GM21576 (cell line): ENCODE measurements around the gene BCAR3.

Experiments
- ATAC-seq: cut with Tn5 transposase; IDR thresholded peaks from one replicate; pipeline ENCODE4 v1.9.1; 2021; ENCODE audit warnings: mild to moderate bottlenecking, moderate library complexity; ENCODE audit not compliant: unreplicated experiment

Gene BCAR3

DNA sequence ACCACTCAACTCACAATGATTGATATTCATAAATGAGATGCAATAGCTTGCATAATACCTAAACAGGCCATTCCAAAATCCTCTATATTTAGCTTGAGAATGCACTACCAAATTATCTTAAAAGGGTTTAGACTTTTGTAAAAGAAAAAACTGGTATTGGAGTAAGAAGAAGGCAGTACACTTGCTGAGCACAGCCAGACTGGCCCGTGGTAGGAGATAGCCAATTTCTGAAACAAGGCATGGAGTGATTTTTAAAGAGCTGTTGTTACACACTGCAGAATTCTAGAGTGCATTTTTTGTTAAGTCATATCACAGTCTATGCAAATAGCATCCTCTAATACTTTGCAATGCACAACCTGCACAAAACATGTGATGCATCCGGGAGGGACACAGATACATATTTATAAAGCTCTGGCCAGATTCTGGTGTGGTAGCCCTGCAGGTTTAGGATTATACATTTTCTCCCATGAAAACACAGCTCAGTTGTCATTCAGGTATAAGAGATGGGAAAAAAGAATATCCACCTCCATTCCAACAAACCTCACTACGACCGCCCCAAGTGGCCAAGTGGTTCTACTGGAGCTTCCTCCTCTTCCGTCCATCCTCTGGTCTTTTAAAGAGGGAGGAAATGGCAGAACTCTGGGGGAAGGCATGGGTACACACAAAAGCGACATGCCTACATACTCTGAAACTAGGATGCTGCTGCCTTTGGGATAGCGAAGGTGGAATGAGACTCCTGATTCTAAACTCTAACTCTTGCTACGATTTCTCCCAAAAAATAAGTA, 40.8 kb downstream of the BCAR3 start:
- no peak for ATAC-seq

GRCh38 chr1:93638981-93639380, 42.7 kb downstream of the BCAR3 start:
- ATAC-seq, result no peak

- no peak for ATAC-seq
Measured at GRCh38 chr1:93638307-93638847, 43.3 kb downstream of the BCAR3 start.

- ATAC-seq, result no peak
Measured at GRCh38 chr1:93636712-93637111, 44.9 kb downstream of the BCAR3 start.

DNA sequence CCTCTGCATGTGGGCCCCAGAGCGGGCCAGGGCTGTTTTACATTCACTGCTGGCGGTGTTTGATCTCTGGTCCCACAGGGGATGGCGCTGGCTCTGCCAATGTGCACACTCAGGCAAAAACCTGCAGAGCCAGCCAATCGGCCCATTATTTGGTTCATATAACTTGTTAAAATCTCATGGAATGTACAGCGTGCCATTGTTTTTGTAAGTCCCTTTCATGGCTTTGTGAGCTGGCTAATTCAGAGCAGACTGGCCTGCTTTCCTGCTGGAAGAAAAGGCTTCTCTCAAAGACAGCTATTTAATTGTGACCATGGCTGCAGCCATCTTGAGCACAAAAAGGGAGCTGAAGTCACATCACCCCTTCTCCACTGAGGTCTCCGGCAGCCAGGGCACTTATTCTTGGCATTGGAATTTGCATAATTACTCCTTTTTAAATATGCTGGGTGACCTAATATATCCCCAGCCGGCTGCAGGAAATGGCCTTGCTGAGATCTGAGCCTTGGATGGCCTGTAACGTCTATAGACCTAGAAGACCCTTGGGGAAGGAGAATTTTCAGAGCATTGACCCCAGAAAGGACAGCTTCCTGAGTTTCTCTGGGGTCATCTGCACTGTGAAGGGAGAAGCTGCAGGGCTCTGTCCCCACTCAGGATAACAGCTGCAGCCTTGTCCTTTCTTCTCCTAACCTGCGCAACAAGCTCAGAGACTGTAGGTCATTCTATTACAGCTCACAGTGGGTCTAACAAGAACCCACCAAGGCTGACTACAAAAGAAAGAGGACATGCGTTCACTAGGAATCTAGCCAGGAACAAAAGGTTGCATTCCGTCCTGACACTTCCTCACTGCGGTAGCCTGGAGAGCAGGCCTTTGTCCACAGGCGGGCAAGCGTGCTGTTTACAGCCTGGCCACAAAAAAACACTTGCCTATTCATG, 45.8 kb downstream of the BCAR3 start:
- no peak for ATAC-seq

DNA sequence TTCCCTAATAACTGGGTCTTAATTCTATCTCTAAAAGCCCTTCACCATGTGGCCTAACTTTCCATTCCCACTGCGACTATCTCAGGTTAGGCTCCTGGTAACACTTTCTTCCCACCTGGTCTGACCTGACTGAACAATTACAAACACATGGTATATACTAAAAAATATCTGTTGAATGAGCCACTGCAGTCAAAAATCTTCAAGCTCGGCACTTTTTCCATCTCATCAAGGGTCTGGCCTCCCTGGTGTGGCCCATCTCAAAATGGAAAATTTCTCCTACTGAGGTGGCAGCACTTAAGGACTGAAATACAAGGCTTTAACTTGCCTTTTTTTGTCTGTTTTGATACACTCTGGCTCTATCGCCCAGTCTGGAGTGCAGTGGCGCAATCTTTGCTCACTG, 48.3 kb downstream of the BCAR3 start:
- ATAC-seq, result no peak

DNA sequence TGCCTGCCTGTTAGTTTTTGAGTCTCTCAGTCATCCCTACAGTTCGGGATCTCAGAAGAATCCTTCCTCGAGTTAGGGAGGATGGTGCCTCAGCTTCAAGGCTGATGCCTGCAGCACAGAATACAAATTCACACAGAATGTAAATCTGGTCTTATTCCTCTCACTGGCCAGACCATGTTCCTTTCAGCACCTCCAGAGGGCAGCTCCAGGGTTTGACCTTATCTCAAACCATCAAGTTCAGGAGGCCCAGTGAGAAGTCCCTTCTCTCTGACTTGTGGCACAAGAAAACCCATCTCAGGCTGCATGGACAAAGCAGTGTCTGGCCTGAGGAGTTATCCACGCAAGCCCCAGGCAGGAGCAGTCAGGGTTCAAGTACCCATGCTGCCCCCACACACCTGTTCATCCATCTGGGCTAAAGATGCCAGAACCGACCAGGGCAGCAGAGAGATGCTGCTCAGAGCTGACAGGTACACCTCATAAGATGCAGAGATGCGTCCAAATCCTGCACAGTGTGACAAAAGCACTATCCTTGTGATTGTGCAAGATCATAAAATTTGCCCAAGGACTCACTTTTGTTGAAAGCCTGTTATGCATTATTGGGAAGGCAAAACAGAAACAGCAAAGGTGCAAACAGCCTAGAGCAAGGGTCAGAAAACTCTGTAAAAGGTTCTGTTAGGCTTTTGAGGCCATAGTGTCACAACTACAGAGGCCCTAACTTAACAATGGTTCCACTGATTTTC, 49.8 kb downstream of the BCAR3 start:
- no peak for ATAC-seq

- ATAC-seq, result no peak
Measured at GRCh38 chr1:93630168-93630567, 51.5 kb downstream of the BCAR3 start.

DNA sequence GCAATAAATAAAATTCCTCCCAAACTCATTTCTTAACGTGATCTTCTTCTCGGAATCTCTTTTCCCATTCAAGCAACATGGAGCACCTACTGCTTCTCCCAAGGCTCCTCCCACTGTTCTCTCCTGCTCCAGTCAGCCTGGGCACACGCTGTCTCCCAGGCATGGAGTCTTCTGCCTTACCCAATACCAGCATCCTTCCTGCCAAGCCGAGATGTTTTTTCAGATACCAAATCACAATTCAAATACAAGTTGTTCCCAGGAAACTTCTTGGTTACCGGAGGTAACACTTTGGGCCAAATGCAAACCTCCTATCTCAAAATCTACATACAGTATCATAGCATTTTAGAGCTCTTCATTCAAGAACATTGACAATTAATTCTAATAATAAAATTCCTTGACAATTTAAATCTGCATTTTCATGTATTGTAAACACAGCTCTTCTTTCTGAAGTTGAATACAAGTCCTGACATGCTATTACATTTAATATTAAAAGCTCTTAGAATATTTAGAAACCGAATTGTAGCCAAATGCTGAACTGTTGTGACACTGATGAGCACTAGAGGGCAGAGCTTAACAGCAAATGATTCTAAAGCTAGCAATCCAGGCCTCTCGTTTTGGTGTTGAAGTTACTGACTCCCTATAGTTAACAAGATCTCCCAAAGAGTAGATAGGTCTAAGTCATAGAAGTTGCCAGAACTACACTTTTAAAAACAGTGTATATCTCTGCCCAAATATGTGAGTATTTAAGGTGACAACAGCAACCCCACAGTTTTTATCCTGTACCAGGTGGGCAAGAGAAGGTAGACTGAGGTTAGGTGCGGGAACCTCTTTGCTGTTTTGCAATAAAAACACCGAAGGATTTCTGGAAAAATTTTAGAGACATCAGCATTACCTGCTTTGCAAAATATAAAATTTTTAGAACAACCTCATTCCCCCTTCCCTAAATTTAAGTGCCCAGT, 52.3 kb downstream of the BCAR3 start:
- no peak for ATAC-seq

- ATAC-seq, result no peak
Measured at GRCh38 chr1:93628681-93629080, 53.0 kb downstream of the BCAR3 start.

- no peak for ATAC-seq
Measured at GRCh38 chr1:93625582-93626327, 55.9 kb downstream of the BCAR3 start.

GRCh38 chr1:93623875-93624274, 57.8 kb downstream of the BCAR3 start:
- ATAC-seq, result no peak

DNA sequence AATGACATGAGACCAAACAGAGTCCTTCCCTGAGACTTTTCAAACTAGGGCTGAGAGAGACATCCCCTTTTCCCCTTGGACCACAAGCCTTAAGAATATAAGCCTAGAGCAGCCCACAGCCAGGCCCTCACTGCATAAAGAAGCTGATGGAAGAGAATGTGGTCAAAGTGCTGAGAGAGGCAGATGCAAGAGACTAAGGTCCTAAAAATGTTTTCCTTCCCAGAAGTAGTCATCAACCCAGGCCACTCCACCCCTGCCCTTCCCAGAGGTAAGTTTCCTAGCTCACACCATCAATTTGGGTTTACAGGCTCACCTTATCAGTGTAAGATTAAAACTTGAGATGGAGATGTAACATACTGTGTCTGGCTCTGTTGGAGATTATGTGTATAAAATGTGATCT, 58.2 kb downstream of the BCAR3 start:
- no peak for ATAC-seq

GRCh38 chr1:93621246-93621645, 60.4 kb downstream of the BCAR3 start:
- ATAC-seq, result no peak

- ATAC-seq, result no peak
Measured at GRCh38 chr1:93620841-93621210, 60.8 kb downstream of the BCAR3 start.

DNA sequence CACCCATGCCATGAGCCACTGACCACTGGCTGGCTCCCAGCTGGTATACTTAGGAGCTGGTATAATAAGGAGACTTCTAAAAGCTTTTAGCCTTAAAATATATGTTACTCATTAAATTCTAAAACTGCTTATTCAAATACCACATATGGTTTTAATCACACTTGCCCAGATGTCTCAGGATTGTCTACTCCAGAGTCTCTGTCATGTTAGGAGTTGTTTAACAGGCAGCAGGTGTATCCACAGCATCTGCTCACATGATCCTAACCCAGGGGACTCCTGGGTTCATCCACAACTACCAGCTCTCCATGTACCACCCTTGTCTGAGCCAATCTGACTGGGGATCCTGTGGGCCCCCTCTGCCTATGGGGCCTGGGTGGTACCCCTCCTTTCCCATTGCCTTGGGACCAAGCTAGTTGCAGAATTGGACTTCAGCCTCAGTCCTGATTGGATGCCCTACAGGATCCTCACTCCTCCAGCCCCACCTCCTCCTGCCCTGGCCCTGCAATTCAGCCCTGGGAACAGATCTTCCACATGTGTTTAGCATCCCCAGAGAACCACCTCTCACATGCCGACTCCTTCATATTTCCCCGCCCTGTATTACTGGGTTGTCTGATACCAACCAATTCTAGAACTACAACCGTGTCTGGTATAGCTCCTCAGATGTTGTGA, 61.3 kb downstream of the BCAR3 start:
- no peak for ATAC-seq

- ATAC-seq, result no peak
Measured at GRCh38 chr1:93619507-93620171, 62.0 kb downstream of the BCAR3 start.
